ENCODE measurements around the gene PEX14. TPM values are rescaled to one million over a fixed set of nuclear protein-coding genes. Genes with fewer than 3 reads are reported as not detected.

The PEX14 gene
- total RNA-seq, 1 experiment from 2014 or later = 29.3 TPM

DNA sequence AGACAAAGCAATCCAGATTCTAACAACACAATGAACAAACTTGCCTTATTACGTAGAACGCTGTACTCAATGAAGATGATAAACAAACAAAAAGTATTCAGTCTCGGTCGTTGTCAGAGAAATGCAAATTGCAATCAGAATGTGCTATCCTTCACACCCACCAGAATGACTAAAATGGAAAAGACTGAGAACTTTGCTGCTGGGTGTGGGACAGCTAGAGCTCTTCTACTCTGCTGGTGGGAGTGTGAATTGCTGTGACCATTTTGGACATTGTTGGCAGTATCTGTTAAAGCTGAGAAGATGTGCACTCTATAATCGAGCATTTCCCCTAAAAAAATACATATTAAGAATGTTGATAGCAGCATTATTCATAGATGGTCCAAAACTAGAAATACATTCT lies 111.4 kb downstream of the PEX14 start:
- peak; percentile 52; the same call in 1 of the 2 replicates for ATAC-seq

More for the DNA sequence above, 111.4 kb downstream of the PEX14 start:
- Histone ChIP-seq H3K4me2 (ENCODE audit: low read length) (no peak overlapping the region), H3K4me3 (replicated peaks in 1 of 2; ENCODE audit: low read depth in 1 of 2, low read length in 2 of 2) (no peak overlapping the region), H3K27ac (ENCODE audit: low read depth, low read length) (no peak overlapping the region), H3K79me2 (ENCODE audit: insufficient read depth, low read length) (no peaks in the 10 kb centered on the region), H3K36me3 (ENCODE audit: control insufficient read depth in 1 of 2, insufficient read depth in 2 of 2, low read length in 2 of 2) (no peaks in the 10 kb centered on the region), H3K9me3 (ENCODE audit: control insufficient read depth in 1 of 2, insufficient read depth in 1 of 2, low read depth in 1 of 2, low read length in 2 of 2) (no peaks in the 10 kb centered on the region), H3K27me3 (ENCODE audit: insufficient read depth, low read length) (no peaks in the 10 kb centered on the region), H4K20me1 (ENCODE audit: insufficient read depth) (peaks cover 6% of the 10 kb centered on the region; the same call in 1 of the 2 replicates), H2AFZ (ENCODE audit: low read depth, low read length, poor library complexity, severe bottlenecking) (no peak overlapping the region), H3K9me2 (ENCODE audit: insufficient read depth) (no peaks in the 10 kb centered on the region), H3K4me1 (ENCODE audit: control insufficient read depth in 1 of 2, insufficient read depth in 2 of 2, low read length in 2 of 2) (no peaks in the 10 kb centered on the region), H3K9ac (ENCODE audit: low read length) (no peak overlapping the region)
- TF ChIP-seq, protein P1, sequence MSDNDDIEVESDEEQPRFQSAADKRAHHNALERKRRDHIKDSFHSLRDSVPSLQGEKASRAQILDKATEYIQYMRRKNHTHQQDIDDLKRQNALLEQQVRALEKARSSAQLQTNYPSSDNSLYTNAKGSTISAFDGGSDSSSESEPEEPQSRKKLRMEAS (IDR thresholded peaks at IDR 0.05) = no peak
- TF ChIP-seq, protein P2, sequence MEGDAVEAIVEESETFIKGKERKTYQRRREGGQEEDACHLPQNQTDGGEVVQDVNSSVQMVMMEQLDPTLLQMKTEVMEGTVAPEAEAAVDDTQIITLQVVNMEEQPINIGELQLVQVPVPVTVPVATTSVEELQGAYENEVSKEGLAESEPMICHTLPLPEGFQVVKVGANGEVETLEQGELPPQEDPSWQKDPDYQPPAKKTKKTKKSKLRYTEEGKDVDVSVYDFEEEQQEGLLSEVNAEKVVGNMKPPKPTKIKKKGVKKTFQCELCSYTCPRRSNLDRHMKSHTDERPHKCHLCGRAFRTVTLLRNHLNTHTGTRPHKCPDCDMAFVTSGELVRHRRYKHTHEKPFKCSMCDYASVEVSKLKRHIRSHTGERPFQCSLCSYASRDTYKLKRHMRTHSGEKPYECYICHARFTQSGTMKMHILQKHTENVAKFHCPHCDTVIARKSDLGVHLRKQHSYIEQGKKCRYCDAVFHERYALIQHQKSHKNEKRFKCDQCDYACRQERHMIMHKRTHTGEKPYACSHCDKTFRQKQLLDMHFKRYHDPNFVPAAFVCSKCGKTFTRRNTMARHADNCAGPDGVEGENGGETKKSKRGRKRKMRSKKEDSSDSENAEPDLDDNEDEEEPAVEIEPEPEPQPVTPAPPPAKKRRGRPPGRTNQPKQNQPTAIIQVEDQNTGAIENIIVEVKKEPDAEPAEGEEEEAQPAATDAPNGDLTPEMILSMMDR (IDR thresholded peaks at IDR 0.05 in 2 of 3, conservative IDR thresholded peaks at IDR 0.05 in 1 of 3; ENCODE audit: borderline replicate concordance in 1 of 3, insufficient read depth in 1 of 3, low read depth in 2 of 3, low read length in 2 of 3) = peak in 2 of 3 experiments; percentile 18 to 24; a peak in 2 of 6 replicates
- TF ChIP-seq SP1 (IDR thresholded peaks at IDR 0.05; ENCODE audit: low read depth) = no peak
- TF ChIP-seq FOSL1 (IDR thresholded peaks at IDR 0.05; ENCODE audit: low read depth) = no peak
- TF ChIP-seq, protein P3, sequence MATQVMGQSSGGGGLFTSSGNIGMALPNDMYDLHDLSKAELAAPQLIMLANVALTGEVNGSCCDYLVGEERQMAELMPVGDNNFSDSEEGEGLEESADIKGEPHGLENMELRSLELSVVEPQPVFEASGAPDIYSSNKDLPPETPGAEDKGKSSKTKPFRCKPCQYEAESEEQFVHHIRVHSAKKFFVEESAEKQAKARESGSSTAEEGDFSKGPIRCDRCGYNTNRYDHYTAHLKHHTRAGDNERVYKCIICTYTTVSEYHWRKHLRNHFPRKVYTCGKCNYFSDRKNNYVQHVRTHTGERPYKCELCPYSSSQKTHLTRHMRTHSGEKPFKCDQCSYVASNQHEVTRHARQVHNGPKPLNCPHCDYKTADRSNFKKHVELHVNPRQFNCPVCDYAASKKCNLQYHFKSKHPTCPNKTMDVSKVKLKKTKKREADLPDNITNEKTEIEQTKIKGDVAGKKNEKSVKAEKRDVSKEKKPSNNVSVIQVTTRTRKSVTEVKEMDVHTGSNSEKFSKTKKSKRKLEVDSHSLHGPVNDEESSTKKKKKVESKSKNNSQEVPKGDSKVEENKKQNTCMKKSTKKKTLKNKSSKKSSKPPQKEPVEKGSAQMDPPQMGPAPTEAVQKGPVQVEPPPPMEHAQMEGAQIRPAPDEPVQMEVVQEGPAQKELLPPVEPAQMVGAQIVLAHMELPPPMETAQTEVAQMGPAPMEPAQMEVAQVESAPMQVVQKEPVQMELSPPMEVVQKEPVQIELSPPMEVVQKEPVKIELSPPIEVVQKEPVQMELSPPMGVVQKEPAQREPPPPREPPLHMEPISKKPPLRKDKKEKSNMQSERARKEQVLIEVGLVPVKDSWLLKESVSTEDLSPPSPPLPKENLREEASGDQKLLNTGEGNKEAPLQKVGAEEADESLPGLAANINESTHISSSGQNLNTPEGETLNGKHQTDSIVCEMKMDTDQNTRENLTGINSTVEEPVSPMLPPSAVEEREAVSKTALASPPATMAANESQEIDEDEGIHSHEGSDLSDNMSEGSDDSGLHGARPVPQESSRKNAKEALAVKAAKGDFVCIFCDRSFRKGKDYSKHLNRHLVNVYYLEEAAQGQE (IDR thresholded peaks at IDR 0.05; ENCODE audit: low read depth) = no peak
- RAD21 ChIA-PET (ENCODE audit: low non-redundant PET in 1 of 2, low total read pairs in 2 of 2, uncharacterized antibody in 2 of 2, unreplicated experiment in 2 of 2) = no interaction called here
- POLR2A ChIA-PET = no interaction called here
- CTCF ChIA-PET = no interaction called here
- BruUV-seq (replicated peaks) = no TSS peak
- intact Hi-C loops (cut with micrococcal nuclease) = no loop called here
- no peak for DNase-seq (ENCODE audit: low read depth, low spot score)
